ENCODE data around the gene ADCY5.

DNA sequence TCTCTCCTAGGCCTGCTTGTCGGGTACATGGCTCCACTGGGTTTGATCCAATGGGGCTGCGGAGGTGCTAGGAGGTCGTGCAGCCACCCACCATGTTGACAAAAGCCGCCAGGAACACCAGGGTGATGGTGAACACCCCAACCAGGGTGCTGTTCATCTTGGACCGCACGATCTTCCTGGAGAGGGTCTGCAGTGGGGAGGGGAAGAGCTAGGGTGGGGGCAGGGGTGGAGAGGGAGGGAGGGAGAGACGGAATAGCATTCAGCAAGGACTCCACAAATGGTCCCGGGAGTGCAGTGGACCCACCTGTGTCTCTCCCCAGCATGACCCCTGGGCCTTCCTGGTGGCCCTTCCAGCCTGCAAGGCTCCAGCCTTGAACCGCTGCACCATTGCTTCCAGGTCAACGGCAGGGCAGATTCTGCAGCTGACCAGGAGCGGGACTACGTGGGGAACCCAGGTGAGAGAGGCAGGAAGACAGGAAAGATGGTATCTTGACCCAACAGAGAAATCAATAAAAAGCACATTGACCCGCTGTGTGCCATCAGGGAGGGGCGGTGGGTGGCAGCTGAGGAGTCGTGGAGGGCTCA, 144.8 kb downstream of the ADCY5 start:
- TF ChIP-seq POLR2A (IDR thresholded peaks at IDR 0.05; ENCODE audit: low read depth, low read length) (no peak), TAF1 (IDR thresholded peaks at IDR 0.05; ENCODE audit: borderline replicate concordance, low read depth, low read length) (no peak)

All from GM12892 (cell line).